ENCODE results near the gene DIP2C.
A peak's percentile ranks its signal among the peaks of the same experiment; 100 is the strongest.
"Not testable (repeated sequence)": the region's sequence is repeated elsewhere in the genome, so short reads cannot be mapped to it uniquely, and the experiment has no call there.

DIP2C gene

DNA sequence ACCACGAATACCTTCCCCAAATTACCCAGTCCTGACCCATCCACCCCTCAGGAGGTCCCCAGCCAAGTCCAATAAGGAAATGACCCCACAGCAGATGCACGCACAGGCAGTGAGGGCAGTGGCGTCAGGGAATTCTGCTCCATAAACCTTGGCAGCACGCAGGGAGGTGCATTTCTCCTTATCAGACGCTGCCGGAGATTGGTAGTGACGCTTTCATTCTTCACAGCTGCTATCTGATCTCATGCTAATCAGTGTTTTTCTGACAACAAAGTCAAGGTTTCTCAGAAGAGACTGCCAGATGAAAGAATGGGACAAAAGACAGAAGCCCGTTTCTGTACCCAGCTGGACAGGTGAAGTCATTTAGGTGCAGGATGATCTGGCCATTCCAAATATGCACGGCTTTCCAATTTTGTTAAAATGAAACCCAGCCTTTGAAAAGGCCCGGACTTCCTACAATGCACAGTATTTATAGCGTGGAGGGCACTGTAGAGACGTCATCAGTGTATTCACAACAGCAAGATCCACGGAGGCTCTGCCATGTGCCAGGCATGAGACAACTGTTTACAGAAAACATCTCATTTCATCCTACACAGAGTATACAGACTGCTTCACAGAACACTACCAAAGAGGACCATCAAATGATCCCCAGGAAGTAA, 35.3 kb downstream of the DIP2C start:
- no peak overlapping the region for H3K9ac ChIP-seq (ENCODE audit: low read length)
- no peak overlapping the region for H2BK5ac ChIP-seq (ENCODE audit: low read length)
- H3K4ac ChIP-seq (ENCODE audit: low read depth, low read length), result no peak overlapping the region
- H3K23ac ChIP-seq (ENCODE audit: low read length), result no peak overlapping the region
- no peak overlapping the region for H3K4me2 ChIP-seq (ENCODE audit: low read length)
- H3K27ac ChIP-seq (ENCODE audit: low read depth, low read length), result no peak overlapping the region
- H3K36me3 ChIP-seq (ENCODE audit: control insufficient read depth, insufficient read depth, low read length), result no peaks in the 10 kb centered on the region
- H3K79me2 ChIP-seq (ENCODE audit: control insufficient read depth, insufficient read depth, low read length), result no peaks in the 10 kb centered on the region
- peaks cover 4% of the 10 kb centered on the region for H3K4me1 ChIP-seq (ENCODE audit: control insufficient read depth, low read depth, low read length)
- peak; percentile 61 for DNase-seq
- H3K27me3 ChIP-seq (ENCODE audit: insufficient read depth, low read length, poor library complexity), result no peaks in the 10 kb centered on the region
- no peak overlapping the region for H3K56ac ChIP-seq (ENCODE audit: low read length)
- WGBS (ENCODE audit: extremely low coverage, insufficient coverage, low lambda C conversion rate), result no CpG with 5 or more reads among the region's 13 CpGs
- H2BK120ac ChIP-seq (ENCODE audit: low read depth, low read length), result no peak overlapping the region
- no peak overlapping the region for H2BK15ac ChIP-seq (replicated peaks; ENCODE audit: low read depth)
- H4K8ac ChIP-seq (ENCODE audit: low read depth, low read length), result no peak overlapping the region
- no peak overlapping the region for H3K18ac ChIP-seq (ENCODE audit: low read length)
- no peak overlapping the region for H4K5ac ChIP-seq (ENCODE audit: low read length)
- no peak overlapping the region for H2AK5ac ChIP-seq (ENCODE audit: low read length)
- no peak overlapping the region for H3K4me3 ChIP-seq (ENCODE audit: low read length)
- H3K79me1 ChIP-seq (ENCODE audit: low read length), result peaks cover 6% of the 10 kb centered on the region

GRCh38 chr10:652832-653459, 36.5 kb downstream of the DIP2C start:
- H3K27me3 ChIP-seq (ENCODE audit: insufficient read depth, low read length, poor library complexity); DNase-seq; H3K18ac ChIP-seq (ENCODE audit: low read length); H3K36me3 ChIP-seq (ENCODE audit: control insufficient read depth, insufficient read depth, low read length); H2BK15ac ChIP-seq (replicated peaks; ENCODE audit: low read depth); H3K4ac ChIP-seq (ENCODE audit: low read depth, low read length); H3K4me3 ChIP-seq (ENCODE audit: low read length); H4K5ac ChIP-seq (ENCODE audit: low read length); H2BK5ac ChIP-seq (ENCODE audit: low read length); H3K9ac ChIP-seq (ENCODE audit: low read length); H3K56ac ChIP-seq (ENCODE audit: low read length); H3K23ac ChIP-seq (ENCODE audit: low read length); H2AK5ac ChIP-seq (ENCODE audit: low read length); H2BK120ac ChIP-seq (ENCODE audit: low read depth, low read length); H4K8ac ChIP-seq (ENCODE audit: low read depth, low read length); H3K4me2 ChIP-seq (ENCODE audit: low read length); H3K4me1 ChIP-seq (ENCODE audit: control insufficient read depth, low read depth, low read length); H3K27ac ChIP-seq (ENCODE audit: low read depth, low read length); H3K79me2 ChIP-seq (ENCODE audit: control insufficient read depth, insufficient read depth, low read length); H3K79me1 ChIP-seq (ENCODE audit: low read length): not testable (repeated sequence)
- no CpG with 5 or more reads among the region's 13 CpGs for WGBS (ENCODE audit: extremely low coverage, insufficient coverage, low lambda C conversion rate)

- no peak overlapping the region for H2BK120ac ChIP-seq (ENCODE audit: low read depth, low read length)
- peaks cover 4% of the 10 kb centered on the region for H3K4me1 ChIP-seq (ENCODE audit: control insufficient read depth, low read depth, low read length)
- H3K79me2 ChIP-seq (ENCODE audit: control insufficient read depth, insufficient read depth, low read length), result no peaks in the 10 kb centered on the region
- no peaks in the 10 kb centered on the region for H3K36me3 ChIP-seq (ENCODE audit: control insufficient read depth, insufficient read depth, low read length)
- H3K18ac ChIP-seq (ENCODE audit: low read length), result no peak overlapping the region
- H3K27ac ChIP-seq (ENCODE audit: low read depth, low read length), result no peak overlapping the region
- DNase-seq, result no peak
- no peak overlapping the region for H3K23ac ChIP-seq (ENCODE audit: low read length)
- no CpG with 5 or more reads among the region's 15 CpGs for WGBS (ENCODE audit: extremely low coverage, insufficient coverage, low lambda C conversion rate)
- no peaks in the 10 kb centered on the region for H3K27me3 ChIP-seq (ENCODE audit: insufficient read depth, low read length, poor library complexity)
- no peak overlapping the region for H4K5ac ChIP-seq (ENCODE audit: low read length)
- H2AK5ac ChIP-seq (ENCODE audit: low read length), result no peak overlapping the region
- peaks cover 7% of the 10 kb centered on the region for H3K79me1 ChIP-seq (ENCODE audit: low read length)
- H3K56ac ChIP-seq (ENCODE audit: low read length), result no peak overlapping the region
- no peak overlapping the region for H3K4me2 ChIP-seq (ENCODE audit: low read length)
- no peak overlapping the region for H3K9ac ChIP-seq (ENCODE audit: low read length)
- H2BK5ac ChIP-seq (ENCODE audit: low read length), result no peak overlapping the region
- H4K8ac ChIP-seq (ENCODE audit: low read depth, low read length), result no peak overlapping the region
- no peak overlapping the region for H2BK15ac ChIP-seq (replicated peaks; ENCODE audit: low read depth)
- H3K4ac ChIP-seq (ENCODE audit: low read depth, low read length), result no peak overlapping the region
- H3K4me3 ChIP-seq (ENCODE audit: low read length), result no peak overlapping the region
These were observed 37.2 kb downstream of the DIP2C start for GRCh38 chr10:652233-652632.

DNA sequence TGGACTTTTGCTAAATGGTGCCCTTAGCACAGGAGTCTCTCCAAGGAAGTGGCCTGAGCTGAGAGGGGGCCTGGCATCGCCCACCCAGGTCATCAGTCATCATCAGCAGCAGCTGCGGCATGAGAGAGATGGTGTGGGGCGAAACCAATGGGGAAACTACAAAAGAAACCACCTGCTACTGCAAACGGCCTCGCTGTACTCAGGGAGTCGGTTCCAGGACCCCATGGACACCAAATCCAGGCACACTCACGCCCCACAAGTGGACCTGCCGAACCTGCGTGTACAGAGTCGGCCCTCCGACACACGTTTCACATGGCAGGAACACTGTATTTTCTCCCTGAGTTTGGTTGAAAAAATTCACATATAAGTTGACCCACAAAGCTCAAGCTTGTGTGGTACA, 37.8 kb downstream of the DIP2C start:
- Histone ChIP-seq H3K23ac (ENCODE audit: low read length) (no peak overlapping the region), H3K27ac (ENCODE audit: low read depth, low read length) (no peak overlapping the region), H2AK5ac (ENCODE audit: low read length) (no peak overlapping the region), H3K9ac (ENCODE audit: low read length) (no peak overlapping the region), H2BK120ac (ENCODE audit: low read depth, low read length) (no peak overlapping the region), H2BK5ac (ENCODE audit: low read length) (no peak overlapping the region), H3K18ac (ENCODE audit: low read length) (no peak overlapping the region), H3K4ac (ENCODE audit: low read depth, low read length) (no peak overlapping the region), H3K27me3 (ENCODE audit: insufficient read depth, low read length, poor library complexity) (no peaks in the 10 kb centered on the region), H3K56ac (ENCODE audit: low read length) (no peak overlapping the region), H3K4me2 (ENCODE audit: low read length) (no peak overlapping the region), H3K4me3 (ENCODE audit: low read length) (no peak overlapping the region), H4K8ac (ENCODE audit: low read depth, low read length) (no peak overlapping the region), H4K5ac (ENCODE audit: low read length) (no peak overlapping the region), H3K79me1 (ENCODE audit: low read length) (peaks cover 7% of the 10 kb centered on the region), H3K79me2 (ENCODE audit: control insufficient read depth, insufficient read depth, low read length) (no peaks in the 10 kb centered on the region), H3K36me3 (ENCODE audit: control insufficient read depth, insufficient read depth, low read length) (no peaks in the 10 kb centered on the region), H3K4me1 (ENCODE audit: control insufficient read depth, low read depth, low read length) (peaks cover 4% of the 10 kb centered on the region), H2BK15ac (replicated peaks; ENCODE audit: low read depth) (no peak overlapping the region)
- WGBS (ENCODE audit: extremely low coverage, insufficient coverage, low lambda C conversion rate), result no CpG with 5 or more reads among the region's 12 CpGs
- no peak for DNase-seq

GRCh38 chr10:650886-651615, 38.4 kb downstream of the DIP2C start:
- H3K27me3 ChIP-seq (ENCODE audit: insufficient read depth, low read length, poor library complexity), result no peaks in the 10 kb centered on the region
- no peak overlapping the region for H3K9ac ChIP-seq (ENCODE audit: low read length)

More at GRCh38 chr10:650886-651615, 38.4 kb downstream of the DIP2C start:
- peaks cover 7% of the 10 kb centered on the region for H3K79me1 ChIP-seq (ENCODE audit: low read length)
- no peak overlapping the region for H3K23ac ChIP-seq (ENCODE audit: low read length)
- H2BK15ac ChIP-seq (replicated peaks; ENCODE audit: low read depth), result no peak overlapping the region
- no CpG with 5 or more reads among the region's 20 CpGs for WGBS (ENCODE audit: extremely low coverage, insufficient coverage, low lambda C conversion rate)
- no peak overlapping the region for H4K8ac ChIP-seq (ENCODE audit: low read depth, low read length)
- no peak overlapping the region for H3K56ac ChIP-seq (ENCODE audit: low read length)
- H3K4me3 ChIP-seq (ENCODE audit: low read length), result no peak overlapping the region
- H2AK5ac ChIP-seq (ENCODE audit: low read length), result no peak overlapping the region
- H3K18ac ChIP-seq (ENCODE audit: low read length), result no peak overlapping the region
- no peak for DNase-seq
- no peak overlapping the region for H3K27ac ChIP-seq (ENCODE audit: low read depth, low read length)
- H3K4me1 ChIP-seq (ENCODE audit: control insufficient read depth, low read depth, low read length), result peaks cover 4% of the 10 kb centered on the region
- no peaks in the 10 kb centered on the region for H3K36me3 ChIP-seq (ENCODE audit: control insufficient read depth, insufficient read depth, low read length)
- H3K4ac ChIP-seq (ENCODE audit: low read depth, low read length), result no peak overlapping the region
- no peak overlapping the region for H4K5ac ChIP-seq (ENCODE audit: low read length)
- H2BK5ac ChIP-seq (ENCODE audit: low read length), result no peak overlapping the region
- H3K4me2 ChIP-seq (ENCODE audit: low read length), result no peak overlapping the region
- H3K79me2 ChIP-seq (ENCODE audit: control insufficient read depth, insufficient read depth, low read length), result no peaks in the 10 kb centered on the region
- H2BK120ac ChIP-seq (ENCODE audit: low read depth, low read length), result no peak overlapping the region
